ENCODE results near the gene FAM13A.

DNA sequence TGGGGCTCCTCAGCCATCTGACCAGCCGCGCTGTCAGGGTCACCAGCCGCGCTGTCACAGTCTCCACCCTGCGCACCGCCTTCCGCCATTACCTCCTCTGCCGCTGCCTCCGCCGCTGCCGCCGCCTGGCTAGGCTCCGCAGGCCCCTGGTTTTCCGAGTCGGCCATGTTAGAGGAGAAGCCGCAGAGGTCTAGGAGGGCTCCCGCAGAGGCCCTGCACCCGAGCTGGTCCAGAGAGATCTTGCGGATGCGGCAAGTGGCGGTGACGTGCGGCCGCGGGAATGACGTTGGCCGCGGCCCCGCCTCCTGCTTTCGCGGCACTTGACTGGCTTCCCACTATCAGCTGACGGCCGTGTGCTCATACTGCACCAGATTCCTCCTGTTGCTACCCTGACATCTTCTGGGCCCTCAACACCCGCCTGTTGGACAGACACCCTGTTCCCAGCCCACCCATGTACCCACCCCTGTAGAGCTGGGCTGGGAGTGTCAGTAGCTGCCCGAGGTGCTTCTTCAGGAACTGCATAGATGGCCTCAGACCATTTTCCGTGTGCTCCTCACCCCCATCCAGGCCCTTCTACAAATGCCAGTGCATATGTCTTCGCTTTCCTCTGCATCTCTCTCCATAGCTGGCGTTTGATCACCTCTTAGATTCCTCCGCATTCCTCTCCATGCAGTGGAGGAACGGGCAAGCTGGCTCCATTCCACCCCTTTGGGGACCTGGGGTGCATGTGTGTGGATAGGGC, 359.2 kb downstream of the FAM13A start, which contains the start of gene NAP1L5:
- TF ChIP-seq EZH2 (IDR thresholded peaks at IDR 0.05; ENCODE audit: low read depth, low read length, severe bottlenecking) (no peak), POLR2A (IDR thresholded peaks at IDR 0.05; ENCODE audit: control extremely low read depth in 1 of 2, low read depth in 2 of 2, low read length in 2 of 2) (no peak), EP300 (IDR thresholded peaks at IDR 0.05; ENCODE audit: borderline replicate concordance in 1 of 2, low read depth in 2 of 2, low read length in 2 of 2) (no peak)

Measured in H1 (cell line).